ENCODE measurements around the gene BBS9.
A peak's percentile ranks its signal among the peaks of the same experiment; 100 is the strongest.
"Not testable (repeated sequence)": the region's sequence is repeated elsewhere in the genome, so short reads cannot be mapped to it uniquely, and the experiment has no call there.

BBS9 gene

DNA sequence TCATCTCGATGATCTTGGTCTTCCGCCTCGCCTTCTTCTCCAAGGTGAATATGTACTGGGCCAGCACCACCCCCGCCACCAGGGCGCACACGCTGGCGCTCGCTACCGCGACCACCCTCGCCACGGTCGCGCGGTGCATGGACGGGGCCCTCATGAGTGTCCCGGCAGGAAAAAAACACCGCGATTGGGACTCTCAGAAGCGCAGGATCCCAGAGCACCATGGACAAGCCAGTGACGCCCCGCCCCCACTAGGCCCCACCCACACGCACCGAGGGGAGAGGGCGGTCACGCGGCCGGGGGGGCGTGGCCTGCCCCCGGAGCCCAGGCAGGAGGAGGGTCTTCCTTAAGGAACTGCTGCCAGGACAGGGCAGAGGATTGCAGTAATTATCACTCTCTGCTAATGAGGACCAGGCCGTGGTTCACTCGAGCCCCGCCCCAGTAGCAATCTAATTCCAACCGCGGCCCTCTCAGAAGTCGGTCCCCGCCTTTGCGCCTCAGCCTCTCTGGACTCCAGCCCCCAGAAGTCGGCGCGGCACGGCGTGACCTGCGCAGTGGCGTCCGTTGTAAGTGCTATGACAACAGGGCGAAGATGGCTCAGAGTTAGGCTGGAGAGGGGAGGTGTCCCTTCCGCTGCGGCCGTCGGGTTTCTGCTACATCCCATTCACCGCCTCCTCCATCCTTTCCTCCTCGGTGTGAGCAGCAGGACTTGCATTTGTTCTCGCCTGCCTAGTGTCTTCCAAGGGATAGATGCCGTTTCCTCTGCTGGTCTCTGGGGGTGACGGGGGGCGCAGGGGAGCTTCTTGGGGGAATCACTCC, at the start of gene BBS9:
TSS of gene BBS9 (plus strand) at position 575 of the 816 bp plus-strand sequence. CDS start 16,689 bp downstream, outside the sequence.
- DNase-seq (ENCODE audit: low read depth) = peak; percentile 84

DNA sequence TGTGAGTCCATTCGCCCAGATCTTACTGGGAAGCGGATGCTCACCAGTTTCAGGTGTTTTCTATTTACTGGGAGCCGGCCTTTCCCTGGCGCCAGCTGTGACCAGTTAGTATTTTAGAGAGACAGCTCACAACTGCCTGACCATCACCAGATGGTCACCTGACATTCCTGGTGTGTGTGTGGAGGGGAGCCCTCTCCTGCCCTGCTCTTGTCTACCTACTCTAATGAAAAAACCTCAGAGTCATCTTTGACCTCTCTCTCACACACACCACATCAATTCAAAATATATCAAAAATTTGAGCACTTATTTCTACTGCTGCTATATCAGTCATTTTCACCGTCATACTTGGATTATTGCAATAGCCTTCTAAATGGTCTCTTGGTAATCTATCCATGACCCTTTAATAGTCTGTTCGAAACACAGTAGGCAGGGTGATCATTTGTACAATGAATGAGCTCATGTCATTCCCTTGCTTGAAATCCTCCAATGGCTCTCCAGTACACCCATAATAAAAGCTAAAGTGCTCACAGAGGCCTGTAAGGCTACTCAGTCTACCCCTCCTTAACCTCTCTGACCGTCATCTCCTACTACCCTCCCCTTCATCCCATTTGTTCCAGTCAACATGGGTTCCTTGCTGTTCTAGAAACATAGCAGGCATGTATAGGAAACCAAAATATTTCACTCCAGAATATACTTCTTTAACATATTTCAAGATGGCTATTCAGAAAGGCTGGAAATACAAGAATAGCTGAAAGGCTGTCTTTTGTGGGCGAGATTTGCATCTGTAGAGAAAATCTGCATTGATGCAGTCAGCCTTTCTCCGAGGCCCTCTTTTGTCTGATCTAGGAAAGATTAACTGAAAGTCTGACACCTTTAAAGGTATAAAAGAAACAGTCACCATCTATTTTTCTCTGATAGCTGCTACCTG, 49.3 kb upstream of the BBS9 start:
- no peak for DNase-seq (ENCODE audit: low read depth)

DNA sequence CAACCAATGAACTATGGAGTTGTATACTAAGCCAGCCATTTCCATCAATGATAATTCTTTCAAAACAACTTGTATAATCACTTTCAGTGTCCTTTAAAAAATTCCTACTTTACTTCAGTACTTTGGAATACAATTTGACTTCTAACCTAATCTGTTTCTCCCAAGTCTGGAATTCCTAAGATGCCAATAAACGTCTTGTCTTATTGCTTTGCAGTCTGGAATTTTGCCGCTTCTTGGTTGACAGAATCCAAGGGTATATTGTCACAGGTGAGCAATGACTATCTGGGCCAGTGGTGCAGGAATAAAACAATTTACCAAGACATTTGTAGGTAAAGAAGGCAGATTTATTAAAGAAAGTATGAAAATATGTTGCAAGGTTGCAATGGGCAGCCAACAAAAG, 42.0 kb upstream of the BBS9 start:
- DNase-seq (ENCODE audit: low read depth) = no peak

DNA sequence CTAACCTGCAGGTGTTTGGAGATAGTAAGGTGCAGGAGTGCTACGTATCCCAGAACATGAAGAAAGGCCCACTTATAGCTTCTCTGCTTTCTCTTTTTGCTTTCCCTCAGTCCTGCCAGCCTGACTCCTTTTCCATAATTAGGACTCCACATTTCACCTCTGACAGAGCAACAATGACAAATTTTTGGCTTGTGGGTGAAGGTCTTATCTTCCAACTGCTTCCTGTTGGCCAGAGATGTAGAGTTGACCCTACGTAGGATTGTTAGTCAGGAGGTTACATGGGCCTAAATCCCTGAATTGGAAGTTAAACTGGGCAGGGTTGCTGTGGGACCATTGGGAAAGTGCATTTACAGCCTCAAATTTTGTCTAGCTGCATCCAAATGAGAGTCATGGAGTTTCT, 41.5 kb upstream of the BBS9 start:
- no peak for DNase-seq (ENCODE audit: low read depth)

DNA sequence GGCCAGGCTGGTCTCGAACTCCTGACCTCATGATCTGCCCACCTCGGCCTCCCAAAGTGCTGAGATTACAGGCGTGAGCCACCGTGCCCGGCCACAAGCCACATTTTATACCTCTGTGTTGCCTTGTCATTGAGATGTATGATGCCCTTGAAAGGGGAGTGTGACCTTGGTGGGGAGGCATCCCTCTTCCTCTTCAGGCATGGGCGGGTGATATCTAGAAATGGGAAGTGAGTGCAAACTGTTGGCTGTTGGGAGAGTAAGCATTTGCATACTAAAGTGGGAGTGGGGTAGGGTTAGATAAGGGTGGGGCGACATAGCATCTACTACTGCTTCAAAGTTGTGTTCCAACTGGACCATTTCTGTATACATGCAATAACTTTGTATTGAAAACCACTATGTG, 40.2 kb upstream of the BBS9 start:
- no peak for DNase-seq (ENCODE audit: low read depth)

DNA sequence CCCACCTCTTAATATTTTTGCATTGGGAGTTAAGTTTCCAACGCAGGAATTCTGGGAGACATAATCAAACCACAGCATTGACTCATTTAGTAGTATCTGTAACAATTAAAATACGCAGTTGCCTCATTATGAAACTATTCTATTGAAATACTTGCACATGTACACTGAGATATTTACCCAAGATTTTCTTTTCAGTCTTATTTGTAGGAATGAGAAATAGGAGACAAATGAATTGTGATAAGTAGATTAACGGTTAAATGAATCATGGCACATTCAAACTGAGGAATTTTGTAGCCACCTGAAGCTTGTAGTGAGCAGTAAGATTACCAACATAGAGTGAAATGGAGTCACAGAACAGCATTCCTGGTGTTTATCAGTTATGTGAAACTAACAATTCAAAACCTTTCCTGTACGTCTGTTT, 38.2 kb upstream of the BBS9 start:
- DNase-seq (ENCODE audit: low read depth) = no peak

DNA sequence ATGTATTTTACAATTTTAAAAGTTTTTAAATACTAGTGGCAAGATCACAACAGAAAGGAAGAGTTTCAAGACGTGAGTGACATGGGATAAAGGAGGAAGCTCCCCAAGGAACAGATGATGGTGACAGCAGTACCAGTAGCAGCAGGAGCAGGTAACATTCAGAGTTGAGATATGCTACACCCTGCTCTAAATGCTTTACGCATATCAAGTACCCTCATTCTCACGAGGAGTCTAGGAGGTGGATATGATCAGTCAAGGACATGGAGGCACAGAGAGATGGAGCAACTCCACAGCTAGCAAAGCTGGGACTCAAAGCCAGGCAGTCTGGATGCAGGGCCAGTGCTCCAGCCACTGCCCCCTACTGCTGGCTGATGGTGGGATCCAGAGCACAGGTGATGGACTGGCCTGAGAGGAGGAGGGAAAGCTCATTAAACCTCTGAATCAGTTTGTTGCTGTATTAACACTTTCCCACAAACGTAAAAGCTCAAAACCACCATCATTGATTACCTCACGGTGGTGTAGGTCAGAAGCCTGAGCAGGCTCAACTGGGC, 37.6 kb upstream of the BBS9 start:
- DNase-seq (ENCODE audit: low read depth) = no peak

DNA sequence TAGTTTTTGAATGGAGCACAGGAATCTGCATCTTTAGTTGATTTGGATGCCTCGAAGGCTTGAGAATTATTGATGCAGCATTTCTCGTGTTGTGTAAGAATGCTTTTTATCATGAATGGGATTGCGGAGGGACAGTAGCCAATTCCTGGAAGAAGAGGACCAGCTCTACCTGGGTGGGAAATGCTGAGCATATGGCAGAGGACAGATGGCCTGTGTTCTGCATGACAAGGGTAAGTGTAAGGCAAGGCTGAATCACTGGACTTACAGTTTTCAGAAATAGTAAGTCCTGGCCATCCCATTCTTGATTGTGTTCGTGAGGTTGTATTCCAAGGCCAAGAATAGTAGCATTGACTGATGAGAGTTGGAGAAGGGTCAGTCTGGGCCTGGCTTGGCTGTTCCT, 36.1 kb upstream of the BBS9 start:
- DNase-seq (ENCODE audit: low read depth) = no peak

DNA sequence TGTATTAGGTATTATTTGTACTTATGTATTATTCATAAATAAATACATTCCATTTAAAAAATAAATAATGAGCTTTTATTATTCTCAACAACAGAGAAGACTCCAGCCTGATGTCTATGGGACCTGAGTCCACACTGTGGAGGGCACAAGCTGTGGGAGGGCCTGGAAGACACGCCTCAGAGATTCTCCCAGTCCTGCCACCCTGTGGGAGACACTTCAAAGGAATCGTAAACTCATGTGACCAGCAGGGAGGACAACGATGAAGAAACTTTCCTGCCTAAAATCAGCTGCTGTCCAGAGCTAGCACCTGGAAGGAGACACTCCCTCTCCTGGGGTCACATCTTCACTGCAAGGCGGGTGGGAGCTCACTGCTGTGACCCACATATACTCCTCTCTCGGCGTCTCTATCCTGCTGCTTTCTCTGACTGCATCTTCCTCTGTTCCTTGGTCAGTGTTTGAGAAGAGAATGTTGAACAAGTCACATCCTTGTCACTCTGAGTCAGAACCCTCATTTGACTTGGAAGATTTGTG, 34.6 kb upstream of the BBS9 start:
- DNase-seq (ENCODE audit: low read depth) = not testable (repeated sequence)

DNA sequence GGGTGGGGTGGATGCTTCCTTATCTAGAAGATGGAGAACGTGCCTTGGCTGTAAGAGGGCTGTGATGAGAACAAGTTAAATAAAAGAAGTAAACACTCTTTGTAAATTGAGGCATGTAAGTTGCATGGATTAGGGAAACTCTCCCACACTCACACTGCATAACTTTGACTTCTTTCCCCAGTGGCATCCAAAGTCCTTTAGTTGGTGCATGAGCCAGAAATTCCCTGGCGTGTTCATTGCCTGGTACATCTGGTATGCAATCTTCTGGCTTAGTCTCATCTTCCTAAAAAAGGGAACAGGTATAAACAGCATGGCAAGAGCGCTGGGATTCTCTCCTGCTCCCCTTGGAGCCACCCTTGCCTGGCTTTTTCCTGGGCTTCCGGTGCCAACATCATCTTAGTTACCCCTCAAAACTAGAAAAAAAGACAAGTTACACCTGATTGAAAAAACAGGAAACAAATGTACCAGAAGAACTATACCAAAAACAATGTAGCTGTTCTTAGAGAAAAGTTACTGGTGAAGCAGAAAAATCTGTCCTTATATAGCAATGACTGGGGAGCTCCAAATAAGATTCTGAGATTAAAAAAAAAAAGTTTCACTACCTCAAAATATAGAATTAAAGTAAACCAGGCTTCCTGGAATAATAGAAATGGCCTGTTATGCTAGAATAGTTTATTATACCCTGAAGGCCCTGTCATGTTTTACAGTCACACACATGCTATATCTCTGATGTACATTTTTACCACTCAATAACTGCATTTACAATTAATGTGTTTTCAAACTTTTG, 30.0 kb upstream of the BBS9 start:
- no peak for DNase-seq (ENCODE audit: low read depth)

DNA sequence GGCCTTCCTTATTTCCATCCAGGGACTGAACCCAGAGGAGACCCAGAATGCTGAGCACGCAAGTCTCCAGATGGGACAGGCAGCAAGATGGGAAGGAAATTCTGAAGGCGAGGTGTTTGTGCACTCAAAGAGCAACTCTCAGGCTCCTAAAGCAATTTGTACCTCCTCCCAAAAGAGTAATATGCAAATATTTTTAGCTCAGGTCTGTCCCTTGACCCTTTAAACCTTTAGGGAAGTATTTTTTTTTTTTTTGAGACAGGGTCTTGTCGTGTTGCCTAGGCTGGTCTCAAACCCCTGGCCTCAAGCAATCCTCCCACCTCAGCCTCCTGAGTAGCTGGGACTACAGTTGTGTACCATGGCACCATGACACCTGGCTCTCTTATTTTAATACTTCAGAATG, 28.6 kb upstream of the BBS9 start:
- DNase-seq (ENCODE audit: low read depth) = no peak

DNA sequence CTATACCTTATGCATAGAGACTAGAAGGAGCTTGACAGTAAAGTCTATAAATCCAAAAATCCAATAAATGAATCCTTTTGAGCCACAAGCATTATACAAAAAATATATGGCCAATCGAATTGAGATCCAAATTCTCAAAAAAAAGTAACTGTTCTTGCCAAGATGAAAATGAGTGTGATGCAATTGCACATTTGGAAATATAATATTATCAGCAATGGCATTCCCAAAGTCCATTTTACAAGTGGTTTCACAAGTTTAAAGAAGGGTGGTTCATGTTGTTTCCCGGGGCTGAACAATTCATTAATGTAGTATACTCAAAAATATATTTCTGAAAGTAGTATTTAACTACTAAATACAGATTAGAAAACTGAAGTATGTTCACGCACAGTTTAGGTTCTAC, 27.5 kb upstream of the BBS9 start:
- no peak for DNase-seq (ENCODE audit: low read depth)

DNA sequence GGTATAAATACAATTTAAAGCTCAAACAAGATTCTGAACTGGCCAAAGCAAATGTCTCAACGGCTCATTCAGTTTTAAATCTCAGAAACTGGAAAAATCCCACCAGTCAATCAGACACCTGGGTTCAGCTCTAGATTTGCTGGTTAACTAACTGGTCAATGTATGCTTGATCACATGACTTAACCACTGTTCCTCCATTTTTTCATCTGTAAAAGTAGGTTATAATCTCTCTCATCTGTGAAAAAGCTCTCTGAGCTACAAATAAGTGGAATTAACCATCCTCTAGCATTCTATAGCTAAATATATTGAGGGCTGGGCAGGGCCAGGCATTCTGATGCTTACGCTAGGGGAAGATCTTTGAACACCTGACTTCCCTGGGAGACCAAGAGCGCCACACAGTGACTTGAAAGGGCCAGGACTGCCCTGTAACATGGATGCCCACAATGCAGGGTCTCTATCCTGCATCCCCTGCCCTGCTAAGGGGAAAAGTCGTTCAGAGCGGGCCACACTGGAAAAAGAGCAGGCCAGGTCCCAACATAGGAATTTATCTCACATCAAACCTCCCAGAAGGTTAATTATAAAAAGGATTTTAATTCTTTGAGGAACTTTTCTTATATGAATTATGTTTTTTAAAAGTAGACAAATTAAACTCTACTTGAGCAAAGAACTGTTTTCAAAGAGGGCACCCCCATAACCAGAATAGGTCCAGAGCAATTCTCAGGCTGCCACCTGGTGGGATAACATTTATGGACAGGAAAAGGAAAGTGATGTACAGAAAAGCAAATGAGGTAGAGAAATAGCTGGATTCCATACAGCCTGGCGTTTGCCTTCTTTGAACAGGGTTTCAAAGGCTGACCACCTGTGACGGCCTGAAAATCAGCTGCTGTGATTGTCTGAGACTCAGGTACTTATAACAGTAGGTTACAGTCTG, 22.0 kb upstream of the BBS9 start:
- no peak for DNase-seq (ENCODE audit: low read depth)

DNA sequence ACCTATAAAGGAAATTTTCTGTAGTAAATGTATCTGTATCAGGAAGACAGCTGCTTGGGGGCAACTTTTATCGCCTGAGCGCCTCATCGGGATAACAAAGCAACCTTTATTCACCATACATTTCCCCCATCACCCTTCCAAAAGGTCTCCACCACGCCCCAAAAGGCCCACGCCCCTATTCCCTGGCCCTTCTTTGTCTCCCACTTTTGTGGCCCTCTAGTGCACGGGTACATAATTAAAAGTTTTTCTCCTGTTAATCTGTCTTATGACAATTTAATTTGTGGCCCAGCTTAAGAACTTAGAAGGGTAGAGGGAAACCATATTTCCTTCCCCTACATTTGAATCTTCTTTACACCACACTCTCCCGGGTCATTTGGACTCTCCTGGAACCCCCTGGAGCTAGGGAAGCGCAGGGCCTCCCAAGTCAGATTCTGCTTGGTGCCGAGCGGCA, 20.8 kb upstream of the BBS9 start:
- no peak for DNase-seq (ENCODE audit: low read depth)

DNA sequence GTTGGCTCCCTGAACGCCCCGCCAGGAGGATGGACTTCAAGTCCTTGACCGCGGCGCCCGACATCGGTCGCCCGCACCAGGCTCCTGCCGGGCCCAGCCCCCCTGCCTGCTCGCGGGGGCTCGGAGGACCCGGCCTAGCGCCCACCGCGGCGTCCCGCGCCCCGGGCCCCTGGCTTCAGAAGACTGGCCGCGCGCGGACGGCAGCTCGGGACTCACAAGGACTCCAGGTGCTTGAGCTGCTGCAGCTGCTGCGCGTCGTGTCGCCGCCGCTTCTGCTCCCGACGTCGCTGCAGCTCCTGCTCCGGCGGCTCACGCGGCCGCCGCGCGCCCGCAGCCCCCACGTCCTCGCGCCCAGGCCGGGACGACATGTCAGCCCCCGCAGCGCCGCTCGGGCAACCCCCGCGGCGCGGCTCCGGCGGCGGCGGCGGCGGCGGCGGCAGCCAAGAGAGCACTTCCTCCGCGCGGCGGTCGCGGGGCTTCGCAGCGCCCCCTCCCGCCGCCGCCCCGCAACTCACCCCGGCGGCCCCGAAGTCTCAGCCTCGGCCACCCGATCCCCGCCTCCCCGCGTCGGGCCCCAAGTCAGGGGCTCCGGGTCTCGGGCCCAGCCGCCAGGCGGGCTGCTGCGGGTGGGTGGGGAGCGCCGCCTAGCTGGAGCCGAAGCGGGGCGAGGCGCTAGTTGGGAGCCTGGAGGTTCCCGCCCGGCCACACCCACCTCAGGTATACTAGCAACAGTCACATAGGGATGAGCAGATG, 20.2 kb upstream of the BBS9 start, which contains the start of gene RP9:
TSS of gene RP9 (minus strand) at position 400 of the 753 bp plus-strand sequence. CDS start at position 368, 32 bp downstream.
- peak; percentile 52 for DNase-seq (ENCODE audit: low read depth)

DNA sequence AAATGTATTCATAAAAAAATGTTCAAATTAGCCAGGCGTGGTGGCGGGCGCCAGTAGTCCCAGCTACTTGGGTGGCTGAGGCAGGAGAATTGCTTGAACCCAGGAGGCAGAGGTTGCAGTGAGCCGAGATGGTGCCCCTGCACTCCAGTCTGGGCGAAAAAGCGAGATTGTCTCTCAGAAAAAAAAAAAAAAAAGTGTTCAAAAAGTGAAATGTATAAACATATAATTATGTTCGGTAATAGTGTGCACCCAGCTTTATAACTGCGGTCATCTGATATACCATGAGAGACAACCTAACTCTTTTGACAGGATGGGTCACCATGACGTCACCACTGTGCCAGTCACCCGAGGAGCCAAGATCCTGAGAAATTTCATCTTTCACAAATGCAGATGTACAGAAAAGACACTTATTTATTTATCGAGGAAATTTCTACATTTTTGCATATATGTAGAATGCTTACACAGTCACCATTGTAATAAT, 19.6 kb upstream of the BBS9 start:
- no peak for DNase-seq (ENCODE audit: low read depth)

DNA sequence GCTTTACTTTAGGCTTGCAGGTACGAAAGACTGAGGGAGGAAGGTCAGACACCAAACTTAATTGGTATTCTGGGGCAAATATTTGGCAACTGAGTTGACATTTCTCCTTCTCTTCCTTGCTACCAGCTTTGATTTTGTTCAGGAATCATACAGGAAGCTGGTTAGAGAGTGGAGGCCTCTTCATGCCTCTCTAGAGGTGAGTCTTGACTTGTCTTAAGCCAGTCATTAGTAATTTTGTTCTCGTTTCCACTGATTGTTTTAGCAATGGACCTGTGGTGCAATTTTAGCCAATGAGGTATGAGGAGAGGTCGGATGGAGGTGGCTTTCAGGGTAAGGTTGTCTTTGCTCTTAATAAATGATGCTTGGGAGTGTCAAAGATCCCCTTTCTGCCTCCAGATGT, 17.8 kb upstream of the BBS9 start:
- DNase-seq (ENCODE audit: low read depth) = no peak

DNA sequence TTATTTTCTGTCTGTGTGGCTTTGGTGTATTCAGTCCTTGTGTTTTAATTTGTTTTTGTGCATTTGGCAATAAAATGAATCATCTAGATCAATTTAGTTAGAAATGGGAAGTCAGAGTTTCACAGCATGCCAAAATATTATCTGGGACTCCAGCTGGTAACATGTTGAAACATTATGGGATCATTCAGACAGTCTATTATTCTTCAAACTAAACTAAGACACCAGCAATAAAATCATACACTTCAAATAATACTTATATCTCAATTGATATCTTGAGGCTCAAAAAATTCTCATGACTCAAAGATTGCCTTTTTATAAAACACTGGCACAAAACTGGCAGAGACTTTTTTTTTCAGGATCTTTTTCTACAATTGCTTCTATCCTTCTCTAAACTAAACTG, 14.4 kb upstream of the BBS9 start:
- DNase-seq (ENCODE audit: low read depth) = no peak

DNA sequence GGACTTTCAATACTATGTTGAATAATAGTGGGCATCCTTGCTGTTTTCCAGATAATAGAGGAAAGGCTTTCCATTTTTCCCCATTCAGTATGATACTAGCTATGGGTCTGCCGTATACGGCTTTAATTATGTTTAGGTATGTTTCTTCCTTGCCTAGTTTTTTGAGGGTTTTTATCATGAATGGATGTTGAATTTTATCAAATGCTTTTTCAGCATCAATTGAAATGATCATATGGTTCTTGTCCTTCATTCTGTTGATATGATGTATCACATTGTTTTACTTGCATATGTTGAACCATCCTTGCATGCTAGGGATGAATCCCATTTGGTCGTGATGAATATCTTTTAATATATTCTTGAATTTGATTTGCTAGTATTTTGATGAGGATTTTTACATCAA, 11.0 kb upstream of the BBS9 start:
- no peak for DNase-seq (ENCODE audit: low read depth)
